DND-41 (cell line): ENCODE measurements around the gene NT5M.

Experiments used
- ATAC-seq: fragments of 200-7000 bp; cut with Tn5 transposase; 3 replicates; pipeline ENCODE4 v1.9.1; 2021; ENCODE audit warnings: low read depth; ENCODE audit not compliant: insufficient read depth
- DNase-seq: peaks from one replicate; pipeline ENCODE4 v3.0.0-alpha.2; 2020
- H2AFZ ChIP-seq: 2 replicates; pipeline ENCODE4 v1.6.0; 2012; ENCODE audit warnings: low read depth, low read length
- H3K27ac ChIP-seq: 2 replicates; pipeline ENCODE4 v1.5.1; 2012; ENCODE audit warnings: low read length, inconsistent platforms
- H3K27me3 ChIP-seq: fragments of 200-600 bp; sonication (generic); 2 replicates; pipeline ENCODE4 v1.6.0; 2012; ENCODE audit warnings: low read length, mild to moderate bottlenecking, inconsistent platforms; ENCODE audit not compliant: insufficient read depth, poor library complexity
- H3K36me3 ChIP-seq: 2 replicates; pipeline ENCODE4 v1.5.1; 2012; ENCODE audit warnings: low read length, inconsistent platforms; ENCODE audit not compliant: insufficient read depth
- H3K4me1 ChIP-seq: 2 replicates; pipeline ENCODE4 v1.5.1; 2012; ENCODE audit warnings: mild to moderate bottlenecking, low read length; ENCODE audit not compliant: insufficient read depth
- H3K4me2 ChIP-seq: 2 replicates; pipeline ENCODE4 v1.6.0; 2012; ENCODE audit warnings: mild to moderate bottlenecking, moderate library complexity, low read length, inconsistent platforms; ENCODE audit not compliant: insufficient read depth
- H3K4me3 ChIP-seq, 2 experiments: fragments of 200-600 bp in 1 of 2; shearing (Covaris generic) in 1 of 2; 2 replicates each; pipeline ENCODE4 v1.5.1; 2012 to 2016; ENCODE audit warnings: inconsistent platforms in 2 of 2, low read length in 2 of 2, mild to moderate bottlenecking in 2 of 2, low read depth in 1 of 2, moderate library complexity in 1 of 2
- H3K79me2 ChIP-seq: 2 replicates; pipeline ENCODE4 v1.6.0; 2012; ENCODE audit warnings: low read length, inconsistent platforms; ENCODE audit not compliant: insufficient read depth
- H3K9ac ChIP-seq: 2 replicates; pipeline ENCODE4 v1.6.0; 2012; ENCODE audit warnings: low read depth, mild to moderate bottlenecking, inconsistent platforms, low read length, moderate library complexity
- H3K9me3 ChIP-seq: 2 replicates; pipeline ENCODE4 v1.5.1; 2012; ENCODE audit warnings: low read length, moderate library complexity, mild to moderate bottlenecking, inconsistent platforms; ENCODE audit not compliant: insufficient read depth, severe bottlenecking
- H4K20me1 ChIP-seq: 2 replicates; pipeline ENCODE4 v1.6.0; 2012; ENCODE audit warnings: low read length; ENCODE audit not compliant: insufficient read depth
- CTCF ChIP-seq: IDR thresholded peaks from 2 replicates; pipeline ENCODE4 v1.5.1; 2012; ENCODE audit warnings: borderline replicate concordance, low read length, moderate library complexity, mild to moderate bottlenecking; ENCODE audit not compliant: poor library complexity, severe bottlenecking; ENCODE audit errors: extremely low read depth
- EZH2 ChIP-seq: IDR thresholded peaks from 3 replicates; pipeline ENCODE4 v1.6.1; 2012; ENCODE audit warnings: borderline replicate concordance, low read depth, mild to moderate bottlenecking, moderate library complexity, low read length, inconsistent platforms; ENCODE audit not compliant: severe bottlenecking

The NT5M gene

DNA sequence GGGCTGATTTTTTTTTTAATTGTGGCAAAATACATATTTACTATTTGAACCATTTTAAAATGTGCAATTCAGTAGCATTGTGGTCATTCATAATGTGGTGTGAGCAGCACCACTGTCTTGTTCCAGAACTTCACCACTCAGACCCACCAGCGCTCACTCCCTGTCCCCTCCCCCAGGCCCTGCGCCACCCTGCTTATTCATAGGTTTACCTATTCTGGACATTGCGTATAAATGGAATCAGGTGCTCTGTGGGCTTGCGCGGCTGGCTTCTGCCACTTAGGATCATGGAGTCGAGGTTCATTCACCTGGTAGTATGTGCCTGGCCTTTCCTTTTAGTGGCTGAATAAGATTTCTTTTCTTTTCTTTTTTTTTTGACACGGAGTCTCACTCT lies 59.4 kb downstream of the NT5M start:
- Histone ChIP-seq H3K9ac (no peak overlapping the region), H3K4me3 (no peak overlapping the region), H3K36me3 (no peaks in the 10 kb centered on the region), H3K9me3 (peaks cover 26% of the 10 kb centered on the region), H4K20me1 (no peaks in the 10 kb centered on the region), H3K79me2 (no peaks in the 10 kb centered on the region), H3K4me1 (peaks cover 19% of the 10 kb centered on the region), H3K4me2 (no peak overlapping the region), H3K27me3 (no peaks in the 10 kb centered on the region), H2AFZ (no peak overlapping the region), H3K27ac (no peak overlapping the region)
- no peak for ATAC-seq
- no peak for DNase-seq
- TF ChIP-seq EZH2: no peak
- no peak for TF ChIP-seq CTCF

GRCh38 chr17:17363638-17364337 lies 60.6 kb downstream of the NT5M start:
- DNase-seq (no peak), ATAC-seq (peak; percentile 31; the same call in 1 of the 3 replicates)
- H3K4me3 ChIP-seq: no peak overlapping the region
- H3K27me3 ChIP-seq: no peaks in the 10 kb centered on the region
- H3K27ac ChIP-seq: no peak overlapping the region
- H4K20me1 ChIP-seq: no peaks in the 10 kb centered on the region
- TF ChIP-seq CTCF: no peak
- TF ChIP-seq EZH2: no peak
- no peaks in the 10 kb centered on the region for H3K79me2 ChIP-seq
- no peak overlapping the region for H3K4me2 ChIP-seq
- no peaks in the 10 kb centered on the region for H3K36me3 ChIP-seq
- peaks cover 19% of the 10 kb centered on the region for H3K4me1 ChIP-seq
- no peak overlapping the region for H2AFZ ChIP-seq
- peaks cover 23% of the 10 kb centered on the region for H3K9me3 ChIP-seq
- H3K9ac ChIP-seq: no peak overlapping the region

DNA sequence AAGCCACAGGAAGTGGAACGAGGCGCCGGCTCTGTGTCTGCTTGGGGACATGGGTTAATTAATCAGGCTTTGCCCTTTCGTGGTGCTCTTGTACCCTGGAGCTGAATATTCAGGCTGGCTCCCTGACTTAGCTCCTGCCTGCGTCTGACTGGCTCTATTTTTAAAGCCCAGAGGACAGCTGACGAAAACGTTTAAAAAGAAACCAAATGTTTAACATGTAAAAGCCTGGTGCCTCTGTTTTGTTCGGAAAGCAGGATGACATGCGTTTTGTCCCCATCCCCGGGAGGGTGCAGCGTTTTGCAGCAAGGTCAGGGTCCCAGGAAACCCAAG lies 61.1 kb downstream of the NT5M start:
- Histone ChIP-seq H3K27ac (no peak overlapping the region), H3K9ac (no peak overlapping the region), H3K36me3 (no peaks in the 10 kb centered on the region), H3K9me3 (peaks cover 21% of the 10 kb centered on the region), H3K79me2 (no peaks in the 10 kb centered on the region), H3K27me3 (no peaks in the 10 kb centered on the region), H4K20me1 (no peaks in the 10 kb centered on the region), H3K4me1 (peaks cover 19% of the 10 kb centered on the region), H3K4me3 (no peak overlapping the region), H3K4me2 (no peak overlapping the region), H2AFZ (no peak overlapping the region)
- no peak for TF ChIP-seq EZH2
- TF ChIP-seq CTCF: no peak
- ATAC-seq (no peak), DNase-seq (no peak)
